Jurkat, Clone E6-1 (cell line): ENCODE measurements around the gene CTAGE6.
"Not testable (repeated sequence)": the region's sequence is repeated elsewhere in the genome, so short reads cannot be mapped to it uniquely, and the experiment has no call there.

Source experiments
- DNase-seq: peaks from one replicate; pipeline ENCODE4 v3.0.0-alpha.2; 2011; ENCODE audit warnings: low read depth, low spot score
- H3K4me3 ChIP-seq: 2 replicates; pipeline ENCODE4 v1.5.1; 2011; ENCODE audit warnings: mild to moderate bottlenecking, low read length, control low read depth, moderate library complexity

Gene CTAGE6

GRCh38 chr7:143726143-143726542 is 31.4 kb downstream of the CTAGE6 start:
- not testable (repeated sequence) for DNase-seq, H3K4me3 ChIP-seq

GRCh38 chr7:143720335-143720734 is 37.2 kb downstream of the CTAGE6 start:
- H3K4me3 ChIP-seq, DNase-seq: not testable (repeated sequence)

- not testable (repeated sequence) for H3K4me3 ChIP-seq, DNase-seq
Observed at GRCh38 chr7:143715543-143716193, 41.8 kb downstream of the CTAGE6 start.

- H3K4me3 ChIP-seq, DNase-seq: not testable (repeated sequence)
Observed at GRCh38 chr7:143714581-143715454, 42.7 kb downstream of the CTAGE6 start.

- not testable (repeated sequence) for H3K4me3 ChIP-seq, DNase-seq
Observed at GRCh38 chr7:143712381-143712780, 45.1 kb downstream of the CTAGE6 start.

- DNase-seq, H3K4me3 ChIP-seq: not testable (repeated sequence)
Observed at GRCh38 chr7:143711727-143712324, 45.7 kb downstream of the CTAGE6 start.

GRCh38 chr7:143709895-143710294 is 47.6 kb downstream of the CTAGE6 start:
- not testable (repeated sequence) for DNase-seq, H3K4me3 ChIP-seq
